22Rv1 (cell line): ENCODE measurements around the gene PRAC1.

Experiments used
- H3K27ac ChIP-seq: fragments of 450-650 bp; 2 replicates; pipeline ENCODE4 v1.5.1; 2017
- ZFX ChIP-seq: fragments of 450-650 bp; IDR thresholded peaks from 2 replicates; pipeline ENCODE4 v1.6.1; 2017; ENCODE audit warnings: antibody characterized with exemption, borderline replicate concordance
- TF ChIP-seq, protein P1 (sequence below): fragments of 450-650 bp; IDR thresholded peaks from 2 replicates; pipeline ENCODE4 v1.5.1; 2017; ENCODE audit warnings: mild to moderate bottlenecking

The PRAC1 gene

DNA sequence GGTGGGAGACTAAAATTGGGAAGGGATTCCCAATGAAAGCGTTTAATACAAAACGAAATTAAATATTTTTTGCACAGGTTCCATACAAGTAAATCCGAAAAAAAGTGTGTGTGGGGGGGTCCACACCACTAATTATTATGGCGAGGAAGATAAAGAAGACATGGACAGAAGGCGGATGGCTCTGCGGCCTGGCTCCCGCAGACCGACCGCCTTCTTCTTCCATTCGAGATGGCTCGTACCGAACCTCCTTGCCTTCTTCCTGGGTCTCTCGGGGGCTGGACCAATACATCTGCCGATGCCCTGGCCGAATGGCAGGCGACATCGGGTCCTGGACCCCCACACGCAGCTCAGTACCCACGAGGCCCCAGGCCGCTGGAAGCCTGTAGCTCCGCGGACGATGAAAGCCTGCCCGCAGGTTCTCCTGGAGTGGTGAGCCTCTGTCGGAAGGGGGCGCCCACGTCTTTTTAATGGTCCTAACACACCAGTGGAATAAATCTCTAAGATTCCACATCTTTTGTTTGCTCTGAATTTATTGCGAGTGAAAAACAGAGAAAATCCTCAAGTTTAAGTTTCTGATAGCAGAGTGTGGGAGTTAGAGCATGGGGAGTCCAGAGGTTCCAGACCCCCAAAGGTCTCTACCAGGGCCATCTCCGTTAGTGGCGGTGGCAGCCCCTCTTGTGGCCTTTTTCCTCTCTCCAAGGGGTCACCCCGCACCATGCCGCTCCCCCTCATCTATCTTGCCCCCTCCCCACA lies 2.1 kb upstream of the PRAC1 start:
- H3K27ac ChIP-seq = peak overlapping the region; percentile 100

DNA sequence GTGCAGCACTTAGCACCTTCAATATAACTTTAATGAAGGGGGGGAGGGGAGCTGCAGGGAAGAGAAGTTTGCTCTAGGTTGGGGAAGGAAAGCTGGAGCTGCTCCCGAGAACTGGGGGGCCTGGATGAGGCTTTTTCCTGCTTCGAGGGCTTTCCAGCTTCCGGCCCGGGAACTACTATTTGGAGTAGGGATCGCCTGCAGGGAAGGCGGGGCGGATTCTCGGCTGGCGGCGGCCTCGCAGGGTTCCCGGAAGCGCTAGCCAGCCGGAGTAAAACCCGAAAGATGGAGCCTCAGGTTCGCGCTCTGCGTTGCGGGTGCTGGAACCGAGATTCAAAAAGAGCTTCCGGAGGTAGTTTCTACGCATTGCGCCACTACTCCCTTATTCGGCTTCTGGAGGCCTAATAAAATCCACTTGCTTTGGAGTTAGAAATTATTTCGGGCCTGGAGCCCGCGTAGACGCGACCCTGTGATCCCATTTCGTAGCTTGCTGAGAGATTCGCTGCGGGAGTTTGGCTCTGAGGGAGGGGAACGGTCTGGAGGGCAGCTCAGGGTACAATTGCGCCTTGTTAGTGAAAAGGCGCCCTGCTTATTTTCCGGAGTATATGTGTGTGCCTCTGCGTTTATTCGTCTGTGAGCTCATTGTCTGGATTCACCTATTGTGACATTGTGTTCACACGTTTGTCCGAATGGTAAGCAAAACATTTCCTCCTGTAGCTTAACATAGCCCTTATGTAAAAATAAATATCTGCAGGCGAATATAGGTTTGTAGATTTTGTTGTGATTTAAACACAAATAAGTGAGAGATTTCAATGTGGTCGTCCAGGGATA lies 1.3 kb upstream of the PRAC1 start:
- H3K27ac ChIP-seq = peak overlapping the region; percentile 100
- TF ChIP-seq, protein P1, sequence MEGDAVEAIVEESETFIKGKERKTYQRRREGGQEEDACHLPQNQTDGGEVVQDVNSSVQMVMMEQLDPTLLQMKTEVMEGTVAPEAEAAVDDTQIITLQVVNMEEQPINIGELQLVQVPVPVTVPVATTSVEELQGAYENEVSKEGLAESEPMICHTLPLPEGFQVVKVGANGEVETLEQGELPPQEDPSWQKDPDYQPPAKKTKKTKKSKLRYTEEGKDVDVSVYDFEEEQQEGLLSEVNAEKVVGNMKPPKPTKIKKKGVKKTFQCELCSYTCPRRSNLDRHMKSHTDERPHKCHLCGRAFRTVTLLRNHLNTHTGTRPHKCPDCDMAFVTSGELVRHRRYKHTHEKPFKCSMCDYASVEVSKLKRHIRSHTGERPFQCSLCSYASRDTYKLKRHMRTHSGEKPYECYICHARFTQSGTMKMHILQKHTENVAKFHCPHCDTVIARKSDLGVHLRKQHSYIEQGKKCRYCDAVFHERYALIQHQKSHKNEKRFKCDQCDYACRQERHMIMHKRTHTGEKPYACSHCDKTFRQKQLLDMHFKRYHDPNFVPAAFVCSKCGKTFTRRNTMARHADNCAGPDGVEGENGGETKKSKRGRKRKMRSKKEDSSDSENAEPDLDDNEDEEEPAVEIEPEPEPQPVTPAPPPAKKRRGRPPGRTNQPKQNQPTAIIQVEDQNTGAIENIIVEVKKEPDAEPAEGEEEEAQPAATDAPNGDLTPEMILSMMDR = no peak

More for the DNA sequence above, 2.1 kb upstream of the PRAC1 start:
- TF ChIP-seq ZFX = no peak
- TF ChIP-seq, protein P1 = peak; percentile 86

DNA sequence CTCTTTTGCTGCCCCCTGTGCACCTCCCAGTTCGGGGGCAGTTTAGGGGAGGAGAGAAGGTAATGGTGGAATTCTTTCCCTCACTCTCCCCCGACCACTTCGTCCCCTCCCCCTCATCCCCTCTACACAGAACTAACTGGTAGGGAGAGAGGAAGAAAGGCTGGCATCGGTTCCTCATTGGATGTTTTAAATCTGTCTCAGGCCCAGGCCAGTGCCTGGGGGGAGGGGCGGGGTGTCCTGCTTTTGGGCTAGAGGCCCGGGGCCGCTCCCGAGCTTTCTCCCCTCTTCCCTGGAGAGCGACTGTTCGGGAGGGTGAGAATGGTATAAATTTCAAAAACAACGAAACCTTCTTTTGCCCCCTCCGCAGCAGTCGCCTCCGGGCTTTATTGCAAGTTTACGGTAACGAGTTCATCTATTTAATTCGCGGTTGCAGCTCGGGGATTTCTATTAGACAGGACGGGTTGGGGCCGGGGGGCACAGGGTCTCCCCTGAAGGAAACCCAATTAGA lies 651 bp upstream of the PRAC1 start, which contains the start of gene PRAC2:
TSS of gene PRAC2 (plus strand) at position 271 of the 508 bp plus-strand sequence. CDS start 1,226 bp downstream, outside the sequence.
- TF ChIP-seq, protein P1 = no peak
- no peak for TF ChIP-seq ZFX
- H3K27ac ChIP-seq = peak within 1 kb of the TSS; percentile 100

DNA sequence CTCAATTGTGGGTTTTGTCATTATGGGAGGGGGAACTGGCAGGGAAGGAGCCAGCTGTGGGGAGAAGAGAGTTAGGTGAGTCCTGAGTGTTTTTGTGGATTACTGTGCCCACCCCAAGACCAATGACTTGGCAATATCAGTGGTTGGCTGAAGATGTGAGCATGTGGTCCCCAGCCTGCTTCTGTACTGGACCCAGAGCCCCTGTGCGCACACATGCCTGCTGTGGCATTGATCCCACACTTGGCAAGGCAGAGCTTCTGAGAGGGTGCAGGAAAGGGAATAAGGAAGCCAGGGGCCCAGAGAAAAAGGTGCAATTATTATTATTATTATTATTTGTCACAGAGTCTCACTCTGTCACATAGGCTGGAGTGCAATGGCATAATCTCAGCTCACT lies 1.3 kb downstream of the PRAC1 start:
- H3K27ac ChIP-seq = peak overlapping the region; percentile 100
- no peak for TF ChIP-seq ZFX
- TF ChIP-seq, protein P1 = no peak

DNA sequence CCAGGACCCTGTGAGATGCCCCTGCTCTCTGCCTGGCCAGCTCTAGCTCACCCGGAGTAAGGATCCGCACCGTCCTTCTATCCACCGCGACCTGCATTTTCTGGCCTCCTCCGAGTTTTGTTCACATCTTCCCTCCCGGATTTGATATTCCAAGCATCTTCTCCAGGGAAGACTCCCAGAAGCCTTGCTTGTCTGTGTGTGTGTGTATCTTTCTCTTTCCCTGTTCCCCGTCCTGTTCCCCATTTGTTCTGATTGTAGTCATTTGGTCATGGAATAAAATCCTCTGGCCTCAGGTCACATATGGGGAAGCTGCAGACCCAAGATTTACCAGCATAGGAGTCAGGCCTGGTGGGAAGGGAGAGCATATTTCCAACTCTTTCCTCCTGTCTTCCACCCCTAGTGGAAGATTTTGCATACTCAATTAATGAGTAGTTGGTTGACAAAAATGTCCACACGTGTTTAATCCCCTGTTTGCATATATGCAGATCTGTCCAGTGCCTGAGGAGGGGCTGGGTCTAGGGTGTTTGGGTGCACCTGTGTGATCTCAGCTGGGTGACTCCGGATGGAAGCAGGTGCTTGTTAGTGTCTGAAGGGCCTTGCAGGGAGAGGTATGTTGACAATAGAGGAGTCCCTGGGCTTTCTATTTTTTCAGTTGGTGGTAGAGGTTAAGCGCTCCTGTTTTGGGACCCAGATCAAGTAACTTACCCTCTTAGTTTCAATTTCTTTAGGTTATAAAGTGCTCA lies 1.9 kb downstream of the PRAC1 start:
- TF ChIP-seq, protein P1 = peak; percentile 9; the same call in 1 of the 2 replicates
- no peak for TF ChIP-seq ZFX
- H3K27ac ChIP-seq = peak overlapping the region; percentile 100

DNA sequence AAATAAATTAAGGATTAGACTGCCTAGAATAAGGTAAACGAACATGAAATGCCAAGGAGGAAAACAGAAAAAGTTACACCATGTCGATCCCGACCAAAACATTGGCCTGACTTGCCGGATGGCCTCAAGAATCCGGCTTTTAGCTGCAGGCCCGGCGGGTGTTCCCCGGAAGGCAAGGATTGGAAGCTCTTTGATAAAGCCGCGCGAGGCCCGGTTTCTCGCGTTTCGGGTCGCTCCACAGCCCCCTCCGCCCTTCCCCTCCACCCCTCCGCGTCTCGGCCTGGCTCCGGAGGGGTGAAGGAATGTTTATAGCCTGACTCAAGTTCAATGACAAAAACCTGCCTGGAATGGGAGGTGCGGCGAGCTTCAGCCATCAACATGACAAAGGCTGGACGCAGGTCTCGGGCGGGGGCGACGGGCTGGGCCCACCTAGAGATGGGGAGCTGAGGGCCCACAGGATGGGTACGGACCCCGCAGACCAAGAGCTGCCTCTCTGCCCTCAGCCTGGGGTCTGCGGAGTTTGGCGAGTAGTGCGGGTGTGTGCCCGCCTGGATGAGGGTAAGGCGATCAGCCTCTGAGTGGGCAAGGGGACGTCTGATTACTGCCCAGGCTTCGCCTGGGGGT lies 2.6 kb downstream of the PRAC1 start:
- TF ChIP-seq, protein P1 = no peak
- no peak for TF ChIP-seq ZFX
- peak overlapping the region; percentile 100 for H3K27ac ChIP-seq
